Measurements from ENCODE around the gene PADI1. TPM values are rescaled to one million over a fixed set of nuclear protein-coding genes. Genes with fewer than 3 reads are reported as not detected.
A peak's percentile ranks its signal among the peaks of the same experiment; 100 is the strongest.

The PADI1 gene
- total and polyA plus RNA-seq, 2 of the 8 experiments (the other 6 are each of a cell fraction or from before 2014, with no cell fraction given): 0.20 to 0.30 TPM

GRCh38 chr1:17258116-17258757, 53.3 kb downstream of the PADI1 start:
- H3K4me3 ChIP-seq (ENCODE audit: extremely low read depth in 1 of 4, insufficient read depth in 2 of 4, low read depth in 3 of 4, low read length in 4 of 4): no peak overlapping the region
- H4K20me1 ChIP-seq (replicated peaks in 1 of 2; ENCODE audit: control insufficient read depth in 1 of 2, insufficient read depth in 2 of 2, low read length in 2 of 2): no peaks in the 10 kb centered on the region
- H3K14ac ChIP-seq (ENCODE audit: insufficient read length): no peak overlapping the region
- no peaks in the 10 kb centered on the region for H3K9me3 ChIP-seq (ENCODE audit: insufficient read depth in 2 of 2, low read depth in 1 of 2, low read length in 1 of 2)
- 93% methylated on average over 9 of the region's 9 CpGs; no CpG with 5 or more reads in 1 of the 2 experiments for WGBS, 2 experiments (ENCODE audit: extremely low coverage in 1 of 2, insufficient coverage in 1 of 2, insufficient read length in 1 of 2, insufficient replicate concordance in 2 of 2, low coverage in 1 of 2, low lambda C conversion rate in 2 of 2, missing lambda C conversion rate in 1 of 2)
- H3K4me1 ChIP-seq (replicated peaks in 1 of 4; ENCODE audit: control insufficient read depth in 3 of 4, insufficient read depth in 4 of 4, low read length in 3 of 4): no peaks in the 10 kb centered on the region
- H4K8ac ChIP-seq (ENCODE audit: extremely low read depth, insufficient read depth, low read length): no peak overlapping the region
- no peak overlapping the region for H3K27ac ChIP-seq (ENCODE audit: low read depth, low read length)
- no peaks in the 10 kb centered on the region for H3K79me1 ChIP-seq (ENCODE audit: low read depth, low read length)
- FAIRE-seq (no peak), DNase-seq (ENCODE audit: low read depth in 1 of 2, low spot score in 2 of 2) (no peak)
- 0 out of 2 replicates have a peak overlapping the region, but pooled peaks have one; percentile 33 for H2BK12ac ChIP-seq (ENCODE audit: low read depth, low read length)
- no peak overlapping the region for H3K9ac ChIP-seq (replicated peaks in 1 of 4; ENCODE audit: extremely low read depth in 1 of 4, low read depth in 3 of 4, low read length in 3 of 4)
- no peak overlapping the region for H2AFZ ChIP-seq (ENCODE audit: low read length)
- H4K91ac ChIP-seq (replicated peaks; ENCODE audit: insufficient read length, low read length): no peak overlapping the region
- no peak overlapping the region for H2BK120ac ChIP-seq (replicated peaks; ENCODE audit: low read depth, low read length)
- H2BK20ac ChIP-seq (ENCODE audit: low read length): no peak overlapping the region
- H3K4ac ChIP-seq (replicated peaks; ENCODE audit: insufficient read length, low read depth, low read length): no peak overlapping the region
- H2BK15ac ChIP-seq (ENCODE audit: low read length): no peak overlapping the region
- CTCF ChIA-PET (ENCODE audit: partially characterized antibody): interaction anchor here (0.6 to 3.7 kb wide), 16 partner anchors 10 to 1658 kb away, joined by 3 to 19 read pairs (median 3); partner anchors contain the start of gene PADI3
- peaks cover 0 to 2% (median 0%) of the 10 kb centered on the region in 4 experiments; a peak in 1 of 7 replicates for H3K27me3 ChIP-seq (replicated peaks in 1 of 4; ENCODE audit: control insufficient read depth in 3 of 4, extremely low read depth in 1 of 4, insufficient read depth in 3 of 4, low read length in 3 of 4)
- H3K79me2 ChIP-seq (ENCODE audit: control insufficient read depth in 1 of 2, insufficient read depth in 2 of 2, low read length in 2 of 2): no peaks in the 10 kb centered on the region
- H3K36me3 ChIP-seq (ENCODE audit: control insufficient read depth in 2 of 4, insufficient read depth in 4 of 4, low read length in 3 of 4): no peaks in the 10 kb centered on the region
- H2AK5ac ChIP-seq (ENCODE audit: low read depth, low read length): no peak overlapping the region
- no peak overlapping the region for H4K5ac ChIP-seq (ENCODE audit: insufficient read length, low read depth, low read length)
- POLR2A ChIA-PET (ENCODE audit: partially characterized antibody): interaction anchor here (1.4 to 1.5 kb wide), 2 partner anchors 8 to 9 kb away, joined by 3 to 4 read pairs; partner anchors contain the start of gene PADI3
- H2BK5ac ChIP-seq (ENCODE audit: low read depth, low read length): no peak overlapping the region
- no peaks in the 10 kb centered on the region; the same call in 1 of the 2 replicates for H3K23me2 ChIP-seq (ENCODE audit: low read depth, low read length)
- H3K18ac ChIP-seq (ENCODE audit: extremely low read depth, low read length): peak overlapping the region; percentile 32; the same call in 1 of the 2 replicates
- no peak overlapping the region for H3K23ac ChIP-seq (ENCODE audit: insufficient read length)
- no peak overlapping the region for H3K56ac ChIP-seq (replicated peaks; ENCODE audit: insufficient read length, low read depth, low read length)
- no peak overlapping the region for H3K4me2 ChIP-seq (ENCODE audit: insufficient read depth in 1 of 2, low read depth in 2 of 2, low read length in 2 of 2)
- no peak for TF ChIP-seq SAP30 (IDR thresholded peaks at IDR 0.05; ENCODE audit: insufficient read depth, insufficient replicate concordance, low read length)
- TF ChIP-seq HDAC2 (IDR thresholded peaks at IDR 0.05; ENCODE audit: borderline replicate concordance in 1 of 2, low read depth in 2 of 2, low read length in 2 of 2): no peak
- TF ChIP-seq EGR1 (IDR thresholded peaks at IDR 0.05; ENCODE audit: borderline replicate concordance, low read depth, low read length): no peak
- TF ChIP-seq BACH1 (IDR thresholded peaks at IDR 0.05; ENCODE audit: low read length): no peak
